ENCODE results near the gene OR5B12.
"Not testable (repeated sequence)": the region's sequence is repeated elsewhere in the genome, so short reads cannot be mapped to it uniquely, and the experiment has no call there.

Gene OR5B12

GRCh38 chr11:58442136-58442535, at the start of gene OR5B12:
OR5B12 (minus strand) TSS chr11:58442236; CDS start chr11:58440151, 2,085 bp downstream.
- H3K4me3 ChIP-seq (ENCODE audit: low read depth, low read length): no peak within 1 kb of the TSS

- no peak overlapping the region for H3K4me3 ChIP-seq (ENCODE audit: low read depth, low read length)
Observed at GRCh38 chr11:58490827-58491226, 48.8 kb upstream of the OR5B12 start.

GRCh38 chr11:58487170-58487569, 45.1 kb upstream of the OR5B12 start:
- no peak overlapping the region for H3K4me3 ChIP-seq (ENCODE audit: low read depth, low read length)

- H3K4me3 ChIP-seq (ENCODE audit: low read depth, low read length): no peak overlapping the region
Observed at GRCh38 chr11:58485961-58486360, 43.9 kb upstream of the OR5B12 start.

GRCh38 chr11:58471892-58472291, 29.9 kb upstream of the OR5B12 start:
- no peak overlapping the region for H3K4me3 ChIP-seq (ENCODE audit: low read depth, low read length)

- no peak overlapping the region for H3K4me3 ChIP-seq (ENCODE audit: low read depth, low read length)
Observed at GRCh38 chr11:58466293-58466692, 24.3 kb upstream of the OR5B12 start.

- H3K4me3 ChIP-seq (ENCODE audit: low read depth, low read length): no peak overlapping the region
Observed at GRCh38 chr11:58465690-58466089, 23.7 kb upstream of the OR5B12 start.

GRCh38 chr11:58451585-58451984, 9.5 kb upstream of the OR5B12 start:
- H3K4me3 ChIP-seq (ENCODE audit: low read depth, low read length): no peak overlapping the region

- no peak overlapping the region for H3K4me3 ChIP-seq (ENCODE audit: low read depth, low read length)
Observed at GRCh38 chr11:58446294-58446693, 4.3 kb upstream of the OR5B12 start.

- no peak overlapping the region for H3K4me3 ChIP-seq (ENCODE audit: low read depth, low read length)
Observed at GRCh38 chr11:58444300-58444699, 2.3 kb upstream of the OR5B12 start.

GRCh38 chr11:58438486-58438885, 3.5 kb downstream of the OR5B12 start:
- H3K4me3 ChIP-seq (ENCODE audit: low read depth, low read length): no peak overlapping the region

- H3K4me3 ChIP-seq (ENCODE audit: low read depth, low read length): no peak overlapping the region
Observed at GRCh38 chr11:58434217-58434616, 7.8 kb downstream of the OR5B12 start.

- H3K4me3 ChIP-seq (ENCODE audit: low read depth, low read length): no peak overlapping the region
Observed at GRCh38 chr11:58433638-58434203, 8.3 kb downstream of the OR5B12 start.

GRCh38 chr11:58429273-58429672, 12.8 kb downstream of the OR5B12 start:
- no peak overlapping the region for H3K4me3 ChIP-seq (ENCODE audit: low read depth, low read length)

GRCh38 chr11:58428021-58428420, 14.0 kb downstream of the OR5B12 start, which contains the start of gene OR5B2:
OR5B2 (minus strand) TSS chr11:58428121; CDS start chr11:58423261, 4,860 bp downstream.
- H3K4me3 ChIP-seq (ENCODE audit: low read depth, low read length): no peak within 1 kb of the TSS

- H3K4me3 ChIP-seq (ENCODE audit: low read depth, low read length): no peak within 1 kb of the TSS
Observed at GRCh38 chr11:58406774-58407173, 35.3 kb downstream of the OR5B12 start, which contains the start of gene OR5B3. OR5B3 (minus strand) TSS chr11:58406874; CDS start chr11:58403409, 3,465 bp downstream.

- H3K4me3 ChIP-seq (ENCODE audit: low read depth, low read length): not testable (repeated sequence)
Observed at GRCh38 chr11:58399622-58400021, 42.4 kb downstream of the OR5B12 start.

GRCh38 chr11:58395581-58395980, 46.5 kb downstream of the OR5B12 start:
- H3K4me3 ChIP-seq (ENCODE audit: low read depth, low read length): no peak overlapping the region

- no peak overlapping the region for H3K4me3 ChIP-seq (ENCODE audit: low read depth, low read length)
Observed at GRCh38 chr11:58394195-58394594, 47.8 kb downstream of the OR5B12 start.

- H3K4me3 ChIP-seq (ENCODE audit: low read depth, low read length): no peak overlapping the region
Observed at GRCh38 chr11:58392746-58393145, 49.3 kb downstream of the OR5B12 start.

GRCh38 chr11:58391879-58392278, 50.2 kb downstream of the OR5B12 start:
- H3K4me3 ChIP-seq (ENCODE audit: low read depth, low read length): no peak overlapping the region

GRCh38 chr11:58390551-58391063, 51.4 kb downstream of the OR5B12 start:
- H3K4me3 ChIP-seq (ENCODE audit: low read depth, low read length): no peak overlapping the region
